ENCODE results near the gene KRT32. TPM values are rescaled to one million over a fixed set of nuclear protein-coding genes. Genes with fewer than 3 reads are reported as not detected.

The KRT32 gene
- total and polyA plus RNA-seq, 9 of the 15 experiments (the other 6 are each of a cell fraction or from before 2014, with no cell fraction given), result not detected

DNA sequence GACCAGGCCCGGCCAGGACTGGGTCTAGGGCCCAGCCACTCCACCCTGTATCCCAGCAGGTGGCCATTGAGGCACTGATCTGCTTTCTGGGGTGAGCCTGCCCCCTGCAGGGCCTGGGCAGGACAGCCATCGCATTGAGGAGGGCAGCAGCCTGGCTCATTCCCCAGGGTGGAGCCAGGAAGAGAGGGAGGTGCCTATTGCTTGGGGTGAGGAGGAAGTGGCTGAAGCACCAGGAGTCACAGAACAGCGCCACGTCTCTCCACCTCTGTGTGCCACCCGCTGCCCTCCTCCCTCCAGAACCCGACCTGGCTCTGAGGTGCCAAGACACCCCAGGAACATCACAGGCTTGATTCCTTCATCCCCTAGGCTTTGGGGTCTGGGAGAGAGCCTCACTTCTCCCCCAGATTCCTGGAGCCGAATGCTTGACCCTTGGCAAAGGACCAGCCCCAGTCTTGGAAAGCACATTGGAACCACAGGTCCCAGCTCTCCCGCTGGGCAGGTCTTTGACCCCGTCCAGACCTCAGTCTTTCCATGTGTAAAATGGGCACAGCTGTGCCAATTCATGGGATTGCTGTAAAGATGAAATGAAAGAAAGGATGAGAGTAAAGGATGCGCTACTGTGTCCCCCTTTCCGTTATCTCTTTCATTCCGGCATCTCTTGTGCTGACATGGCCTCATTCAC lies 29.8 kb upstream of the KRT32 start (continued):
- TF ChIP-seq, protein P1, sequence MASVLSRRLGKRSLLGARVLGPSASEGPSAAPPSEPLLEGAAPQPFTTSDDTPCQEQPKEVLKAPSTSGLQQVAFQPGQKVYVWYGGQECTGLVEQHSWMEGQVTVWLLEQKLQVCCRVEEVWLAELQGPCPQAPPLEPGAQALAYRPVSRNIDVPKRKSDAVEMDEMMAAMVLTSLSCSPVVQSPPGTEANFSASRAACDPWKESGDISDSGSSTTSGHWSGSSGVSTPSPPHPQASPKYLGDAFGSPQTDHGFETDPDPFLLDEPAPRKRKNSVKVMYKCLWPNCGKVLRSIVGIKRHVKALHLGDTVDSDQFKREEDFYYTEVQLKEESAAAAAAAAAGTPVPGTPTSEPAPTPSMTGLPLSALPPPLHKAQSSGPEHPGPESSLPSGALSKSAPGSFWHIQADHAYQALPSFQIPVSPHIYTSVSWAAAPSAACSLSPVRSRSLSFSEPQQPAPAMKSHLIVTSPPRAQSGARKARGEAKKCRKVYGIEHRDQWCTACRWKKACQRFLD (CRISPR knock-in tag; IDR thresholded peaks at IDR 0.05), result no peak; the same call in 1 of the 2 replicates
- TF ChIP-seq NCOR1 (IDR thresholded peaks at IDR 0.05) (no peak), BRD4 (IDR thresholded peaks at IDR 0.05) (no peak), HNRNPLL (IDR thresholded peaks at IDR 0.05; ENCODE audit: low read depth, low read length, poor library complexity, severe bottlenecking) (no peak), CBX3 (IDR thresholded peaks at IDR 0.05; ENCODE audit: borderline replicate concordance in 1 of 2, low read length in 2 of 2) (no peak; a peak in 1 of 3 replicates), MTA3 (IDR thresholded peaks at IDR 0.05; ENCODE audit: borderline replicate concordance) (peak; percentile 47; the same call in 1 of the 2 replicates), NR4A1 (CRISPR knock-in tag; IDR thresholded peaks at IDR 0.05) (no peak), NR4A1 (tag; IDR thresholded peaks at IDR 0.05) (no peak), KLF13 (tag; IDR thresholded peaks at IDR 0.05; ENCODE audit: borderline replicate concordance, low read depth) (no peak), FUS (optimal IDR thresholded peaks at IDR 0.05; ENCODE audit: low read depth, low read length) (no peak), GTF2F1 (IDR thresholded peaks at IDR 0.05; ENCODE audit: low read depth, low read length) (no peak), CREM (IDR thresholded peaks at IDR 0.05; ENCODE audit: low read depth) (peak; percentile 52; the same call in 1 of the 2 replicates), ZNF274 (IDR thresholded peaks at IDR 0.05; ENCODE audit: borderline replicate concordance, low read depth, low read length) (no peak), ASH1L (IDR thresholded peaks at IDR 0.05; ENCODE audit: borderline replicate concordance, low read depth, partially characterized antibody) (no peak), ZNF589 (CRISPR knock-in tag; IDR thresholded peaks at IDR 0.05; ENCODE audit: low read depth) (no peak), NFIX (CRISPR knock-in tag; IDR thresholded peaks at IDR 0.05; ENCODE audit: low read depth) (no peak), YBX1 (IDR thresholded peaks at IDR 0.05) (no peak), RBM25 (IDR thresholded peaks at IDR 0.05; ENCODE audit: low read depth, low read length, severe bottlenecking) (peak; percentile 83)
- TF ChIP-seq, protein P2, sequence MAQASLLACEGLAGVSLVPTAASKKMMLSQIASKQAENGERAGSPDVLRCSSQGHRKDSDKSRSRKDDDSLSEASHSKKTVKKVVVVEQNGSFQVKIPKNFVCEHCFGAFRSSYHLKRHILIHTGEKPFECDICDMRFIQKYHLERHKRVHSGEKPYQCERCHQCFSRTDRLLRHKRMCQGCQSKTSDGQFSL (CRISPR knock-in tag; IDR thresholded peaks at IDR 0.05), result no peak
- TF ChIP-seq, protein P2 (tag; IDR thresholded peaks at IDR 0.05), result no peak
- TF ChIP-seq, protein P3, sequence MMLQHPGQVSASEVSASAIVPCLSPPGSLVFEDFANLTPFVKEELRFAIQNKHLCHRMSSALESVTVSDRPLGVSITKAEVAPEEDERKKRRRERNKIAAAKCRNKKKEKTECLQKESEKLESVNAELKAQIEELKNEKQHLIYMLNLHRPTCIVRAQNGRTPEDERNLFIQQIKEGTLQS (IDR thresholded peaks at IDR 0.05), result no peak
- TF ChIP-seq, protein P3 (CRISPR knock-in tag; conservative IDR thresholded peaks at IDR 0.05), result no peak
- TF ChIP-seq, protein P4, sequence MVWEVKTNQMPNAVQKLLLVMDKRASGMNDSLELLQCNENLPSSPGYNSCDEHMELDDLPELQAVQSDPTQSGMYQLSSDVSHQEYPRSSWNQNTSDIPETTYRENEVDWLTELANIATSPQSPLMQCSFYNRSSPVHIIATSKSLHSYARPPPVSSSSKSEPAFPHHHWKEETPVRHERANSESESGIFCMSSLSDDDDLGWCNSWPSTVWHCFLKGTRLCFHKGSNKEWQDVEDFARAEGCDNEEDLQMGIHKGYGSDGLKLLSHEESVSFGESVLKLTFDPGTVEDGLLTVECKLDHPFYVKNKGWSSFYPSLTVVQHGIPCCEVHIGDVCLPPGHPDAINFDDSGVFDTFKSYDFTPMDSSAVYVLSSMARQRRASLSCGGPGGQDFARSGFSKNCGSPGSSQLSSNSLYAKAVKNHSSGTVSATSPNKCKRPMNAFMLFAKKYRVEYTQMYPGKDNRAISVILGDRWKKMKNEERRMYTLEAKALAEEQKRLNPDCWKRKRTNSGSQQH (CRISPR knock-in tag; IDR thresholded peaks at IDR 0.05), result no peak
- TF ChIP-seq, protein P5, sequence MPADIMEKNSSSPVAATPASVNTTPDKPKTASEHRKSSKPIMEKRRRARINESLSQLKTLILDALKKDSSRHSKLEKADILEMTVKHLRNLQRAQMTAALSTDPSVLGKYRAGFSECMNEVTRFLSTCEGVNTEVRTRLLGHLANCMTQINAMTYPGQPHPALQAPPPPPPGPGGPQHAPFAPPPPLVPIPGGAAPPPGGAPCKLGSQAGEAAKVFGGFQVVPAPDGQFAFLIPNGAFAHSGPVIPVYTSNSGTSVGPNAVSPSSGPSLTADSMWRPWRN (IDR thresholded peaks at IDR 0.05; ENCODE audit: low read depth), result no peak
